HEK293 (cell line): ENCODE data around the gene C2CD2.

Source experiments
- AEBP2 ChIP-seq: fragments of 450-650 bp; formaldehyde crosslinking; IDR thresholded peaks from 2 replicates; pipeline ENCODE4 v1.5.1; 2016; ENCODE audit warnings: missing biosample characterization, missing genetic modification characterization, borderline replicate concordance
- FEZF1 ChIP-seq: fragments of 450-650 bp; formaldehyde crosslinking; IDR thresholded peaks from 2 replicates; pipeline ENCODE4 v1.5.1; 2016; ENCODE audit warnings: missing biosample characterization, missing genetic modification characterization
- GFI1B ChIP-seq: fragments of 450-650 bp; formaldehyde crosslinking; IDR thresholded peaks from 2 replicates; pipeline ENCODE4 v1.5.1; 2016; ENCODE audit warnings: missing biosample characterization, missing genetic modification characterization
- GLIS1 ChIP-seq: fragments of 450-650 bp; formaldehyde crosslinking; IDR thresholded peaks from 2 replicates; pipeline ENCODE4 v1.5.1; 2016; ENCODE audit warnings: missing biosample characterization, missing genetic modification characterization
- IKZF3 ChIP-seq: fragments of 450-650 bp; IDR thresholded peaks from 2 replicates; pipeline ENCODE4 v1.5.0; 2018; ENCODE audit warnings: missing biosample characterization, mild to moderate bottlenecking, missing genetic modification characterization, moderate library complexity
- KLF7 ChIP-seq: fragments of 450-650 bp; formaldehyde crosslinking; IDR thresholded peaks from 2 replicates; pipeline ENCODE4 v1.5.1; 2016; ENCODE audit warnings: missing biosample characterization, missing genetic modification characterization, borderline replicate concordance
- KLF8 ChIP-seq: fragments of 450-650 bp; formaldehyde crosslinking; IDR thresholded peaks from 2 replicates; pipeline ENCODE4 v1.5.1; 2016; ENCODE audit warnings: missing biosample characterization, missing genetic modification characterization
- MZF1 ChIP-seq: fragments of 450-650 bp; formaldehyde crosslinking; IDR thresholded peaks from 2 replicates; pipeline ENCODE4 v1.5.1; 2017; ENCODE audit warnings: missing biosample characterization, missing genetic modification characterization, borderline replicate concordance
- PRDM10 ChIP-seq: fragments of 450-650 bp; formaldehyde crosslinking; IDR thresholded peaks from 2 replicates; pipeline ENCODE4 v1.5.1; 2016; ENCODE audit warnings: missing biosample characterization, missing genetic modification characterization
- REPIN1 ChIP-seq: fragments of 450-650 bp; formaldehyde crosslinking; IDR thresholded peaks from 2 replicates; pipeline ENCODE4 v1.5.1; 2017; ENCODE audit warnings: missing biosample characterization, missing genetic modification characterization, low read depth
- YY2 ChIP-seq: fragments of 450-650 bp; formaldehyde crosslinking; IDR thresholded peaks from 2 replicates; pipeline ENCODE4 v1.5.1; 2016; ENCODE audit warnings: missing biosample characterization, missing genetic modification characterization
- ZBTB44 ChIP-seq: fragments of 450-650 bp; IDR thresholded peaks from 2 replicates; pipeline ENCODE4 v1.5.1; 2018; ENCODE audit warnings: missing biosample characterization, mild to moderate bottlenecking, missing genetic modification characterization
- ZBTB49 ChIP-seq: fragments of 450-650 bp; formaldehyde crosslinking; IDR thresholded peaks from 2 replicates; pipeline ENCODE4 v1.5.1; 2016; ENCODE audit warnings: missing biosample characterization, missing genetic modification characterization, low read depth
- ZNF155 ChIP-seq: fragments of 450-650 bp; formaldehyde crosslinking; IDR thresholded peaks from 2 replicates; pipeline ENCODE4 v1.5.1; 2016; ENCODE audit warnings: missing biosample characterization, missing genetic modification characterization
- ZNF19 ChIP-seq: fragments of 450-650 bp; formaldehyde crosslinking; IDR thresholded peaks from 2 replicates; pipeline ENCODE4; 2016; ENCODE audit warnings: missing biosample characterization, missing genetic modification characterization, low read depth
- ZNF248 ChIP-seq: fragments of 450-650 bp; formaldehyde crosslinking; IDR thresholded peaks from 2 replicates; pipeline ENCODE4 v1.5.1; 2017; ENCODE audit warnings: missing biosample characterization, missing genetic modification characterization
- ZNF280C ChIP-seq: fragments of 450-650 bp; formaldehyde crosslinking; IDR thresholded peaks from 2 replicates; pipeline ENCODE4 v1.5.1; 2016; ENCODE audit warnings: missing biosample characterization, missing genetic modification characterization
- ZNF37A ChIP-seq: fragments of 450-650 bp; IDR thresholded peaks from 2 replicates; pipeline ENCODE4 v1.5.1; 2018; ENCODE audit warnings: missing biosample characterization, missing genetic modification characterization
- ZNF416 ChIP-seq: fragments of 450-650 bp; formaldehyde crosslinking; IDR thresholded peaks from 2 replicates; pipeline ENCODE4 v1.5.1; 2016; ENCODE audit warnings: missing biosample characterization, missing genetic modification characterization
- ZNF449 ChIP-seq: fragments of 450-650 bp; formaldehyde crosslinking; IDR thresholded peaks from 2 replicates; pipeline ENCODE4 v1.5.1; 2017; ENCODE audit warnings: missing biosample characterization, mild to moderate bottlenecking, missing genetic modification characterization, moderate library complexity
- ZNF571 ChIP-seq: fragments of 450-650 bp; formaldehyde crosslinking; IDR thresholded peaks from 2 replicates; pipeline ENCODE4 v1.5.0; 2017; ENCODE audit warnings: missing biosample characterization, missing genetic modification characterization
- ZNF670 ChIP-seq: fragments of 450-650 bp; formaldehyde crosslinking; IDR thresholded peaks from 2 replicates; pipeline ENCODE4 v1.5.1; 2016; ENCODE audit warnings: missing biosample characterization, missing genetic modification characterization, low read depth
- ZNF747 ChIP-seq: fragments of 450-650 bp; formaldehyde crosslinking; IDR thresholded peaks from 2 replicates; pipeline ENCODE4 v1.5.1; 2016; ENCODE audit warnings: missing biosample characterization, missing genetic modification characterization
- ZSCAN5A ChIP-seq: fragments of 450-650 bp; formaldehyde crosslinking; IDR thresholded peaks from 2 replicates; pipeline ENCODE4 v1.5.1; 2016; ENCODE audit warnings: missing biosample characterization, missing genetic modification characterization

The C2CD2 gene

GRCh38 chr21:41877901-41878830, 75.7 kb downstream of the C2CD2 start (continued):
- no peak for TF ChIP-seq ZNF280C (tag by site-specific recombination)
- TF ChIP-seq ZBTB44, result 0 out of 2 replicates have a peak, but pooled peaks have one; percentile 18
- no peak for TF ChIP-seq MZF1 (tag by site-specific recombination)
- TF ChIP-seq REPIN1 (tag by site-specific recombination), result no peak
- TF ChIP-seq AEBP2 (tag by site-specific recombination), result no peak
- TF ChIP-seq ZNF19 (tag by site-specific recombination), result no peak
- no peak for TF ChIP-seq ZNF155 (tag by site-specific recombination)
- TF ChIP-seq ZNF571 (tag by site-specific recombination), result no peak
- no peak for TF ChIP-seq GFI1B (tag by site-specific recombination)
- TF ChIP-seq FEZF1 (tag by site-specific recombination), result no peak
- 0 out of 2 replicates have a peak, but pooled peaks have one; percentile 35 for TF ChIP-seq ZSCAN5A (tag by site-specific recombination)
- no peak for TF ChIP-seq ZNF670
- peak; percentile 97 for TF ChIP-seq PRDM10 (tag by site-specific recombination)
- no peak; the same call in 1 of the 2 replicates for TF ChIP-seq ZNF449 (tag by site-specific recombination)
- no peak for TF ChIP-seq IKZF3 (tag by site-specific recombination)
- no peak for TF ChIP-seq ZNF747 (tag by site-specific recombination)
- no peak for TF ChIP-seq YY2 (tag by site-specific recombination)
- TF ChIP-seq ZNF416 (tag by site-specific recombination), result no peak
- TF ChIP-seq GLIS1, result peak; percentile 53; the same call in 1 of the 2 replicates
- peak; percentile 67 for TF ChIP-seq KLF8 (tag by site-specific recombination)
- TF ChIP-seq ZNF248 (tag by site-specific recombination), result no peak
- no peak for TF ChIP-seq KLF7 (tag by site-specific recombination)
- no peak for TF ChIP-seq ZNF37A (tag by site-specific recombination)
- TF ChIP-seq ZBTB49 (tag by site-specific recombination), result no peak
